ENCODE measurements around the gene P2RX2. TPM values are rescaled to one million over a fixed set of nuclear protein-coding genes. Genes with fewer than 3 reads are reported as not detected.

The P2RX2 gene
- total RNA-seq, 1 experiment from 2014 or later = not detected

DNA sequence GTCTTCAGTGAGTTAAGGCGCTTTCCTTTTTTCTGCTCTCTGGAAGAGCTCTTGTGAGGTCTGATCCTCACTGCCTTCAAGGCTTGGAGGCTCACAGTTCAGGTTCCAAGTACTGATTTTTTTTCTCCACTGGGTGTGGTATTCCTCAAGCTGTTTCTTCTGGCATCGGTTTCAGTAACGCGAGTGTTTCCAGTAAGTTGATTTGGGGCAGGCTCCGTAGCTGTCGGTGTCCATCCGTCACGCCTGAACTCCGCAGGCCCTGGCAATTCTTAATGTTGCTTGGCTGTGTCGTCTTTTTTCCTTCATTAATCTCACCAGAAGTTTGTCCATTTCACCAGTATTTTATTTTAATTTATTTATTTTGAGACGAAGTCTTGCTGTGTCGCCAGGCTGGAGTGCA is 38.8 kb upstream of the P2RX2 start:
- H3K79me2 ChIP-seq (ENCODE audit: insufficient read depth, low read length) = no peaks in the 10 kb centered on the region
- no peaks in the 10 kb centered on the region for H3K4me1 ChIP-seq (ENCODE audit: control insufficient read depth in 1 of 2, insufficient read depth in 2 of 2, low read length in 2 of 2)
- H3K4me3 ChIP-seq (replicated peaks in 1 of 2; ENCODE audit: low read depth in 1 of 2, low read length in 2 of 2) = no peak overlapping the region
- TF ChIP-seq CBX3 (IDR thresholded peaks at IDR 0.05; ENCODE audit: low read depth) (no peak), YY1 (IDR thresholded peaks at IDR 0.05; ENCODE audit: extremely low read depth, insufficient replicate concordance, low read depth, low read length) (no peak), FOSL1 (IDR thresholded peaks at IDR 0.05; ENCODE audit: low read depth) (no peak), SRF (IDR thresholded peaks at IDR 0.05; ENCODE audit: low read depth) (no peak), TCF7L2 (IDR thresholded peaks at IDR 0.05; ENCODE audit: borderline replicate concordance, extremely low read depth, insufficient read depth, insufficient read length) (no peak), EGR1 (IDR thresholded peaks at IDR 0.05; ENCODE audit: low read depth) (no peak)
- TF ChIP-seq, protein P1, sequence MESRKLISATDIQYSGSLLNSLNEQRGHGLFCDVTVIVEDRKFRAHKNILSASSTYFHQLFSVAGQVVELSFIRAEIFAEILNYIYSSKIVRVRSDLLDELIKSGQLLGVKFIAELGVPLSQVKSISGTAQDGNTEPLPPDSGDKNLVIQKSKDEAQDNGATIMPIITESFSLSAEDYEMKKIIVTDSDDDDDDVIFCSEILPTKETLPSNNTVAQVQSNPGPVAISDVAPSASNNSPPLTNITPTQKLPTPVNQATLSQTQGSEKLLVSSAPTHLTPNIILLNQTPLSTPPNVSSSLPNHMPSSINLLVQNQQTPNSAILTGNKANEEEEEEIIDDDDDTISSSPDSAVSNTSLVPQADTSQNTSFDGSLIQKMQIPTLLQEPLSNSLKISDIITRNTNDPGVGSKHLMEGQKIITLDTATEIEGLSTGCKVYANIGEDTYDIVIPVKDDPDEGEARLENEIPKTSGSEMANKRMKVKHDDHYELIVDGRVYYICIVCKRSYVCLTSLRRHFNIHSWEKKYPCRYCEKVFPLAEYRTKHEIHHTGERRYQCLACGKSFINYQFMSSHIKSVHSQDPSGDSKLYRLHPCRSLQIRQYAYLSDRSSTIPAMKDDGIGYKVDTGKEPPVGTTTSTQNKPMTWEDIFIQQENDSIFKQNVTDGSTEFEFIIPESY (IDR thresholded peaks at IDR 0.05; ENCODE audit: extremely low read depth, insufficient replicate concordance, low read length) = no peak
- RAD21 ChIA-PET (ENCODE audit: low non-redundant PET in 1 of 2, low total read pairs in 2 of 2, uncharacterized antibody in 2 of 2, unreplicated experiment in 2 of 2) = no interaction called here
- H2AFZ ChIP-seq (ENCODE audit: low read depth, low read length, poor library complexity, severe bottlenecking) = no peak overlapping the region
- DNase-seq (ENCODE audit: low read depth, low spot score) (no peak), ATAC-seq (no peak)
- no peaks in the 10 kb centered on the region for H3K9me2 ChIP-seq (ENCODE audit: insufficient read depth)
- no peaks in the 10 kb centered on the region; the same call in 1 of the 2 replicates for H4K20me1 ChIP-seq (ENCODE audit: insufficient read depth)
- no peak overlapping the region for H3K4me2 ChIP-seq (ENCODE audit: low read length)
- H3K9me3 ChIP-seq (ENCODE audit: control insufficient read depth in 1 of 2, insufficient read depth in 1 of 2, low read depth in 1 of 2, low read length in 2 of 2) = no peaks in the 10 kb centered on the region
- BruUV-seq (replicated peaks) = no TSS peak
- no peak overlapping the region for H3K27ac ChIP-seq (ENCODE audit: low read depth, low read length)
- intact Hi-C loops (cut with micrococcal nuclease) = no loop called here
- no peak overlapping the region for H3K9ac ChIP-seq (ENCODE audit: low read length)
- CTCF ChIA-PET = no interaction called here
- peaks cover 19 to 20% of the 10 kb centered on the region in 2 experiments for H3K36me3 ChIP-seq (ENCODE audit: control insufficient read depth in 1 of 2, insufficient read depth in 2 of 2, low read length in 2 of 2)
- H3K27me3 ChIP-seq (ENCODE audit: insufficient read depth, low read length) = no peaks in the 10 kb centered on the region
- POLR2A ChIA-PET = no interaction called here

DNA sequence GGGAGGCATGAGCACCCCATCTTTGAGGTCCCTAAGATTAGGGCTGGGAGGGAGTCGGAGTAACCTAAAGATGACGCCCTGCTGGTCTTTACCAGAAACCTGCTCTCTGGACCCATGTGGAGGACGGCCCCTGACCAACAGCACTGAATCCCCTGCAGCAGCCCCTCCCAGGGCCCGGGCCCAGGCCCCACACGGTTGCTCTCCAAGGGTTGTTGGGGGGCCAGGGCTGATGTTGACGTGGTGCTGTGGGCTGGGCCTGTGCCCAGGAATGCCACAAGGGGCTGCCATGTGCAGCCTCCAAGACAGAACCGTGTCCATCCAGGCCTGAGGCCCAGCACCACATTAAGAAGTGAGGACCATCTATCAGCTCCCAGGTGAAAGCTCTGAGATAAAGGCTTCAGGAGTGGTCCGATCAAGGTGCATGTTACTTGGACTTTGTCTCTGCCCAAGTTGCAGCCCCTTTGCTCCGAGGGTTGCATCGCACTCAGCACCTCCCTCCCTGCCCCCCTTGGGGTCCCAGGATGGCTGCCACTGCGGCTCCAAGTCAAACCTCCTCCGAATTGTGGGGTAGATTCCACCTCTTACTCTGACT is 37.8 kb upstream of the P2RX2 start:
- H3K9me3 ChIP-seq (ENCODE audit: control insufficient read depth in 1 of 2, insufficient read depth in 1 of 2, low read depth in 1 of 2, low read length in 2 of 2) = no peaks in the 10 kb centered on the region
- no peaks in the 10 kb centered on the region for H3K27me3 ChIP-seq (ENCODE audit: insufficient read depth, low read length)
- H3K9me2 ChIP-seq (ENCODE audit: insufficient read depth) = no peaks in the 10 kb centered on the region
- H3K4me2 ChIP-seq (ENCODE audit: low read length) = no peak overlapping the region
- ATAC-seq (0 out of 2 replicates have a peak, but pooled peaks have one; percentile 6), DNase-seq (ENCODE audit: low read depth, low spot score) (no peak)
- no peaks in the 10 kb centered on the region for H3K79me2 ChIP-seq (ENCODE audit: insufficient read depth, low read length)
- no peaks in the 10 kb centered on the region for H3K4me1 ChIP-seq (ENCODE audit: control insufficient read depth in 1 of 2, insufficient read depth in 2 of 2, low read length in 2 of 2)
- no peaks in the 10 kb centered on the region; the same call in 1 of the 2 replicates for H4K20me1 ChIP-seq (ENCODE audit: insufficient read depth)
- RAD21 ChIA-PET (ENCODE audit: low non-redundant PET in 1 of 2, low total read pairs in 2 of 2, uncharacterized antibody in 2 of 2, unreplicated experiment in 2 of 2) = no interaction called here
- CTCF ChIA-PET = no interaction called here
- no peak overlapping the region for H3K27ac ChIP-seq (ENCODE audit: low read depth, low read length)
- no peak overlapping the region for H3K9ac ChIP-seq (ENCODE audit: low read length)
- POLR2A ChIA-PET = no interaction called here
- intact Hi-C loops (cut with micrococcal nuclease) = no loop called here
- BruUV-seq (replicated peaks) = no TSS peak
- TF ChIP-seq POLR2AphosphoS5 (IDR thresholded peaks at IDR 0.05; ENCODE audit: low read depth, low read length) (0 out of 2 replicates have a peak, but pooled peaks have one; percentile 6), RAD21 (IDR thresholded peaks at IDR 0.05; ENCODE audit: low read depth) (no peak)
- no peak overlapping the region for H2AFZ ChIP-seq (ENCODE audit: low read depth, low read length, poor library complexity, severe bottlenecking)
- no peak overlapping the region for H3K4me3 ChIP-seq (replicated peaks in 1 of 2; ENCODE audit: low read depth in 1 of 2, low read length in 2 of 2)
- peaks cover 19 to 20% of the 10 kb centered on the region in 2 experiments for H3K36me3 ChIP-seq (ENCODE audit: control insufficient read depth in 1 of 2, insufficient read depth in 2 of 2, low read length in 2 of 2)

All from HCT116 (cell line).